DOHH2 (cell line): ENCODE data around the gene CYP4F22.
"Not testable (repeated sequence)": the region's sequence is repeated elsewhere in the genome, so short reads cannot be mapped to it uniquely, and the experiment has no call there.

Source experiments
- EZH2phosphoT487 ChIP-seq: fragments of 200-600 bp; sonication (generic); IDR thresholded peaks from 2 replicates; pipeline ENCODE4 v1.6.1; 2017; ENCODE audit warnings: borderline replicate concordance, mild to moderate bottlenecking, antibody characterized with exemption, low read length, moderate library complexity, mixed read lengths
- TF ChIP-seq, protein P1 (sequence below): fragments of 200-600 bp; sonication (generic); IDR thresholded peaks from one replicate; pipeline ENCODE4 v1.5.1; 2014; ENCODE audit warnings: antibody characterized with exemption, mild to moderate bottlenecking, low read depth, low read length; ENCODE audit not compliant: poor library complexity, severe bottlenecking

DNA sequence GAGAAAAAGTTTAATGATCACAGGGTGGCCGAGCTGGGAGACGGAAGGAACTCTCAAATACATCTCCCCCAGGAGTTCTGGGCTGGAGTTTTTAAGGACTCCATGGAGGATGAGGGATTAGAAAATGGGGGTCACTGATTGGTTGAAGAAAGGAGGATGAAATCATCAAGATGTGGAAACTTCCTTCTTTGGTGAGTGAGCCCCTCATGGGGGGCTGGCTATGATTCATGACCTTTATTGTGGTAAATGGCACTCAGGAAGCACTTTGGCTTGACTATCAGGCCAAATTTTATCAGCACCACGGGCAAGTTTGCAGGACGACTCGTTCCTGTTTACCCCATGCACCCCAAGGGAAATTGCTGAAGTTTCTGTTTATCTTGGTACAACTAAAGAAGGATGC lies 84.2 kb downstream of the CYP4F22 start:
- TF ChIP-seq, protein P1, sequence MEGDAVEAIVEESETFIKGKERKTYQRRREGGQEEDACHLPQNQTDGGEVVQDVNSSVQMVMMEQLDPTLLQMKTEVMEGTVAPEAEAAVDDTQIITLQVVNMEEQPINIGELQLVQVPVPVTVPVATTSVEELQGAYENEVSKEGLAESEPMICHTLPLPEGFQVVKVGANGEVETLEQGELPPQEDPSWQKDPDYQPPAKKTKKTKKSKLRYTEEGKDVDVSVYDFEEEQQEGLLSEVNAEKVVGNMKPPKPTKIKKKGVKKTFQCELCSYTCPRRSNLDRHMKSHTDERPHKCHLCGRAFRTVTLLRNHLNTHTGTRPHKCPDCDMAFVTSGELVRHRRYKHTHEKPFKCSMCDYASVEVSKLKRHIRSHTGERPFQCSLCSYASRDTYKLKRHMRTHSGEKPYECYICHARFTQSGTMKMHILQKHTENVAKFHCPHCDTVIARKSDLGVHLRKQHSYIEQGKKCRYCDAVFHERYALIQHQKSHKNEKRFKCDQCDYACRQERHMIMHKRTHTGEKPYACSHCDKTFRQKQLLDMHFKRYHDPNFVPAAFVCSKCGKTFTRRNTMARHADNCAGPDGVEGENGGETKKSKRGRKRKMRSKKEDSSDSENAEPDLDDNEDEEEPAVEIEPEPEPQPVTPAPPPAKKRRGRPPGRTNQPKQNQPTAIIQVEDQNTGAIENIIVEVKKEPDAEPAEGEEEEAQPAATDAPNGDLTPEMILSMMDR, result not testable (repeated sequence)
- TF ChIP-seq EZH2phosphoT487, result not testable (repeated sequence)
